Measurements from ENCODE around the gene ZFPM1.

Gene ZFPM1

DNA sequence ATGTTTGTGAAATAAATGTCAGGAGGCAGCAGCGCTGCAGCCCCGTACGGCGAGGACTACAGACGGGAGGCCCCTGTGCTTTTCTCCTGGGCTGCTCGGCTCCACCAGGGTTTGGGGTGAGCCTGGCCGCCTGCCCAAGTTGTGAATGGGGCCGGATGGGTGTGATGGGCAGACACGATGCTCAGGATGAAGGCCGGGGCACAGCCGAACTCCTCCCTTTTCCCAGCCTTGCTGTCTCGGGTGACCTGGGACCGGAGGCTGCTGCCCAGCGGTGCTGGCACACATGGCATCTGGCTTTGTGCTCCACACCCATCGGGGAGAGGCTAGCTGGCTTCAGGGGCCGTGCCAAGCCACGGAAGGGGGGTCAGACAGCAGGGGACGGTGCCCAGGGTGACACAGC is 34.2 kb upstream of the ZFPM1 start:
- DNase-seq = no peak

DNA sequence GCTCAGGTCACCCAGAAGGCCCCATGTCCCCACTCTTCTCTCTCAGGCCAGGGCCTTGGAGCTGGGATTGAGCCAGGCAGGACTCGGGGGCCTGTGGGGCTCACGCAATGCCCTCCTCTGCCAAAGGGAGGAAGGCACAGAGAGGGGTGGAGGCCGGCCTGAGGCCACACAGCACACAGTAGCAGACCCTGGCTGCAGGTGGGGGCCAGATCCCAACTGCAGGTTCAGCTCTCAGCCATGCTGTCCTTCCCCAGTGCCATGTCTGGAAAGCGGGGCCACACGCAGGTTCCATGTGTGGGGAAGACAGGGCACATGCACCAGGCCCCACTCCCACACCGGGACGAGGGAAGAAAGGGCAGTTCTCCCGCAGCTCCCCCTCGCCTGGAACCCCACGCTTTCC is 33.3 kb upstream of the ZFPM1 start:
- DNase-seq = no peak

DNA sequence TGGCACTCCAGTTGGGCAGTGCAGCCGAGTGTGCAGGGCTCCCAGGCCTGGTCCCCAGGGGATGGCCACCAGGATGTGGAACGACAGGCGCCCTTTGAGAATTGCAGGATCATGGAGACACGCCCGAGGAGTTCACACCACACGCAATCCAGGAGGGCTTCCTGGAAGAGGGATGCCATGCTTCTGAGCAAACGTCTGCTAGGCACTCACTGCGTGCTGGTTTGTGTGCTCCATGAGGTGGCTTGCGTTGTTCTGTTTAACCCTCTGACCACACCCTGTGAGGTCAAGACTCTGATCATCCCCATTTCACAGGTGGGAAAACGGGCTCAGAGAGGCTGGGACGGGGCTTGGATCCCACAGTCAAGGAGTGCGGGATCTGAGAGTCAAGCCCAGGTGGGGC is 32.6 kb upstream of the ZFPM1 start:
- no peak for DNase-seq

DNA sequence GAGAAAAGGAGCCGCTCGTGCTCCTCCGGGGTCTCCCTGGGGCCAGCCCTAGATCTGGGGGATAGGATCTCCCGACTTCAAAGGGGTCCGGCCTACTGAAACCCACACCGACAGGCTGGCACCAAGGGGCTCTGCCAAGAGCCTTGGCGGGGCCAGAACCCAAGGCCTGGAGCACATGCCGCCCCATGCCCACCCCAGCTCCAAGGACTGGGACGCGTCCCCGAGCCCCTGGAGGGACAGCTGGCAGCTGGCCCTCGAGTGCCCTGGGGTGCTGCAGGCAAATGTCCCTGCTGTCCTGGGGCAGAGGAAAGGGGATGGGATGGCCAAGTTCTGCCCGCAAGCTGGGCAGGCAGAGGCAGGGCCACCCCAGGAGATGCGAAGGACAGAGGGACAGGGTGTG is 31.8 kb upstream of the ZFPM1 start:
- DNase-seq = no peak

DNA sequence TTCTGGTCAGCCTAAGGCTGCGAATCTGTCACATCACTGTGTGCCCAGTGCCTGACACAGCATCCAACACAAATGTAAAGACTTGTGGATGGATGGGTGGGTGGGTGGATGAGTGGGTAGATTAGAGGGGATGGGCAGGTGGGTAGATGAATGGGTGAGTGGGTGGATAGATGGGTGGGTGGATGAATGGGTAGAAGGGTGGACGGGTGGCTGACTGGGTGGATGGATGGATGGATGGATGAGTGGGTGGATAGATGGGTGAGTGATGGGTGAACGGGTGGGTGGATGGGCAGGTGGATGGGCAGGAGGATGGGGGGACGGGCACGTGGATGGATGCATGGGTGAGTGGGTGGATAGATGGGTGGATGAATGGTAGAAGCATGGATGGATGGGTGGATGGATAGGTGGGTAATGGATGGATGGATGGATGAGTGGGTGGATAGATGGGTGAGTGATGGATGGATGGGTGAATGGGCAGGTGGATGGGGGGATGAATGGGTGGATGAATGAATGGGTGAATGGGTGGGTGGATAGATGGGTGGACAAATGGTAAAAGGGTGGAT is 31.1 kb upstream of the ZFPM1 start:
- no peak for DNase-seq

DNA sequence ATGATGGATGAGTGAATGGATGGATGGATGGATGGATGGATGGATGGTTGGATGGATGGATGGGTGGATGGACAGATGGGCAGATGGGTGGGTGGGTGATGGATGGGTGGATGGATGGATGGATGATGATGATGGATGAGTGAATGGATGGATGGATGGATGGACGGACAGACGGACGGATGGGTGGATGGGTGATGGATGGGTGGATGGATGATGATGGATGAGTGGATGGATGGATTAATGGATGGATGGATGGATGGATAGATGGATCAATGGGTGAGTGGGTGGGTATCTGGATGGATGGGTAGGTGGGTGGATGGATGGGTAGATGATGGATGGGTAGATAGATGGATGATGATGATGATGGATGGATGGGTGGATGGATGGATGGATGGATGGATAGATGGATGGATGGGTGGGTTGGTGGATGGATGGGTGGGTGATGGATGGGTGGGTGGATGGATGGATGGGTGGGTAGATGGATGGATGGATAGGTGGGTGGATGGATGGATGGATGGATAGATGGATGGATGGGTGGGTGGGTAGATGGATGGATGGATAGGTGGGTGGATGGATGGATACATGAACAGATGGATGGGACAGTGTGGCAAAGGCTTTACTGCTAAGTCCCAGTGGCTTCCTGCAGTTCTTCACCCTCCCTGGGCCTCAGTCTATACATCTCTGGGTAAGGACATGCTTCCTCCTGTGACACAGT is 30.2 kb upstream of the ZFPM1 start:
- no peak for DNase-seq

DNA sequence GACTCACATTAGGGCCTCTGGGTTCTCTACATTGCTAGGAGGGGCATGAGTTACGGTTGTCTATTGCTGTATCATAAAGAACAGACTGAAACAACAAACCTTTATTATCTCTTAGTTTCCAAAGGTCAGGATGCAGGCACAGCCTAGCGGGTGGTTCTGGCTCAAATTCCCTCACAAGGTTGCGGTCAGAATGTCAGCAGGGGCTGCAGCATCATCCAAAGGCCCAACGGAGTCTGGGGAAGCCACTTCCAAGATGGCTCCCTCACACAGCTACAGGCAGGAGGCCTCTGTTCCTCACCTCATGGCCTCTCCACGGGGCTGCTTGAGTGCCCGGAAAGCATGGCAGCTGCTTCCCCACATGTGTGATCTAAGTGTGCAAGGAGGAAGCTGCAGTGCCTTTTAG is 29.6 kb upstream of the ZFPM1 start:
- no peak for DNase-seq

DNA sequence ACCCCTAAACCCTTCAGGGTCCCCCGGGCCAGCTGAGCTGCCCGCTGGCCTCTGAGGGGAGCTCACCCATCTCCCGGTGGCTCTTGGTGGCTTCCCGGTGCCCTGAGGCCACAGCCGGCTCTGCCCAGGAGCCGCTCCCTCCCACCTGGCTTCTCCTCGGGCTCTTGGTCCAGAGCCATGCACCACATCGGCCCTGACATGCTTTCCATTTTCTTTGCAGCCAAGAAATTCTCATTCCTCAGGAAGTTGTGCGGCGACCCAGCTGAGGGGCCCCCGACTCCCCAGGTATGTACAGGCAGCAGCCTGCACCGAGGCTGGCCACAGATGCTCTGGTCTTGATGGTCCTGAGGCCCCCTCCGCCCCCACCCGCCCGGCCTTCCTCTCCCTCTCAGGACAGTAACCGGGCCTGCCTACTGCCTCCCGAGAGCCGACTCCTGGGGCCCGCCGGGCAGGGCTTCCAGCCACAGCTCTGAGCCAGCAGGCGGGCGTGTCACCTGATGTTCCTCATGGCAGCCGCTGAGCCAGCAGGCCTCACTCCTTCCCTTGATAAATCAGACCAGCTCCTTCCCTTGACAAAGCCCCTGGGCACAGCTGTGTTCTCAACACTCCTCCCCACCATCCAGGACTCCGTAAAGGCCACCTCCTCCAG is 28.4 kb upstream of the ZFPM1 start:
- no peak for DNase-seq

DNA sequence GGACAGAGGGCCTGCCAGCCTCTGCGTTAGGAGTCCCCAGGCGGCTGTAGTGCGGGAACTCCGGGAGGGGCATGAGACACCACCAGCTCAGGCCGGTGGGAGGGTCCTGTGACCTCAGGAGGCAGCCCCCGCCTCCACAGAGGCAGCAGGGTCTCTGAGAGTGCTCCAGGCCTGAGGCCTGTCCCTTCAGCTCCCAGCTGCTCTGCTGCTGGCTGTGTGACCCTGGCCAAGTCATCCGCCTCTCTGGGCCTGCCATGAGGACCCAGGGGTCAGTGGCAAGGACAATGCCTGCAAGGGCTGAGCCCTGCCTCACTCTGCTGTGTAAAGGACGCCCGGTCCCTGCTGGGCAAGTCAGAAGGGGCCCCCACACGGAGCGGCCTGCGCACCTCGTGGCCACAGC is 27.1 kb upstream of the ZFPM1 start:
- DNase-seq = no peak

DNA sequence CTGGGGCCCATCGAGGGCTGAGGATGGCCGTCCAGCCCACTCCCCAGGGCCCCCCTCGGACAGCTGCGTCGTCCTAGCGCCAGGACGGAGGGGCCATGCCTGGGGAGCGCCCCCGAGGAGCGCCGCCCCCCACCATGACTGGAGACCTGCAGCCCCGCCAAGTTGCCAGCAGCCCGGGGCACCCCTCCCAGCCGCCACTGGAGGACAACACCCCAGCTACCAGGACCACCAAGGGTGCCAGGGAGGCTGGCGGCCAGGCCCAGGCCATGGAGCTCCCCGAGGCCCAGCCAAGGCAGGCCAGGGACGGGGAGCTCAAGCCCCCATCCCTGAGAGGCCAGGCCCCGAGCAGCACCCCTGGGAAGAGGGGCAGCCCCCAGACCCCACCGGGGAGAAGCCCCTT is 25.7 kb upstream of the ZFPM1 start:
- DNase-seq = no peak

DNA sequence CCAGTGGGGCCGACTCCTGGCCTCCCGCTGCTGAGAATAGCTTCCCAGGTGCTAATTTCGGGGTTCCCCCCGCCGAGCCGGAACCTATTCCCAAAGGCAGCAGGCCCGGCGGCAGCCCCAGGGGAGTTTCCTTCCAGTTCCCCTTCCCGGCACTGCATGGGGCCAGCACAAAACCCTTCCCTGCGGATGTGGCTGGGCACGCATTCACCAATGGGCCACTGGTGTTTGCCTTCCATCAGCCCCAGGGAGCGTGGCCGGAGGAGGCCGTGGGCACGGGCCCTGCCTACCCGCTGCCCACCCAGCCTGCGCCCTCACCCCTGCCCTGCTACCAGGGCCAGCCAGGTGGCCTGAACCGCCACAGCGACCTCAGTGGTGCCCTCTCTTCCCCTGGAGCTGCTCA is 24.9 kb upstream of the ZFPM1 start:
- DNase-seq = no peak

DNA sequence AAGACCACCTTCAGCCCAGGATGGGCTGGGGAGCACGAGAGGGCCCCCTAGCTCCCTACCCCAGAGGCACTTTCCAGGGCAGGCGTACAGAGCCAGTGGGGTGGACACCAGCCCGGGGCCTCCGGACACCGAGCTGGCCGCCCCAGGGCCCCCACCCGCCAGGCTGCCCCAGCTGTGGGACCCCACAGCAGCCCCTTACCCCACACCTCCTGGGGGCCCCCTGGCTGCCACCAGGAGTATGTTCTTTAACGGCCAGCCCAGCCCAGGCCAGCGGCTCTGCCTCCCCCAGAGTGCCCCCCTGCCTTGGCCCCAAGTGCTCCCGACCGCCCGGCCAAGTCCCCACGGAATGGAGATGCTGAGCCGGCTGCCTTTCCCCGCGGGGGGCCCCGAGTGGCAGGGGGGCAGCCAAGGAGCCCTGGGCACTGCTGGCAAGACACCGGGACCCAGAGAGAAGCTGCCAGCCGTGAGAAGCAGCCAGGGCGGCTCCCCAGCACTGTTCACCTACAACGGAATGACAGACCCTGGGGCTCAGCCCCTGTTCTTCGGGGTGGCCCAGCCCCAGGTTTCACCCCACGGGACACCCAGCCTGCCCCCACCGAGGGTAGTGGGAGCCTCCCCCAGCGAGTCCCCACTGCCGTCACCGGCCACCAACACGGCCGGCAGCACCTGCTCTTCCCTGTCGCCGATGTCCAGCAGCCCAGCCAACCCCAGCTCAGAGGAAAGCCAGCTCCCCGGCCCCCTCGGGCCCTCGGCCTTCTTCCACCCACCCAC is 24.3 kb upstream of the ZFPM1 start:
- DNase-seq = no peak

DNA sequence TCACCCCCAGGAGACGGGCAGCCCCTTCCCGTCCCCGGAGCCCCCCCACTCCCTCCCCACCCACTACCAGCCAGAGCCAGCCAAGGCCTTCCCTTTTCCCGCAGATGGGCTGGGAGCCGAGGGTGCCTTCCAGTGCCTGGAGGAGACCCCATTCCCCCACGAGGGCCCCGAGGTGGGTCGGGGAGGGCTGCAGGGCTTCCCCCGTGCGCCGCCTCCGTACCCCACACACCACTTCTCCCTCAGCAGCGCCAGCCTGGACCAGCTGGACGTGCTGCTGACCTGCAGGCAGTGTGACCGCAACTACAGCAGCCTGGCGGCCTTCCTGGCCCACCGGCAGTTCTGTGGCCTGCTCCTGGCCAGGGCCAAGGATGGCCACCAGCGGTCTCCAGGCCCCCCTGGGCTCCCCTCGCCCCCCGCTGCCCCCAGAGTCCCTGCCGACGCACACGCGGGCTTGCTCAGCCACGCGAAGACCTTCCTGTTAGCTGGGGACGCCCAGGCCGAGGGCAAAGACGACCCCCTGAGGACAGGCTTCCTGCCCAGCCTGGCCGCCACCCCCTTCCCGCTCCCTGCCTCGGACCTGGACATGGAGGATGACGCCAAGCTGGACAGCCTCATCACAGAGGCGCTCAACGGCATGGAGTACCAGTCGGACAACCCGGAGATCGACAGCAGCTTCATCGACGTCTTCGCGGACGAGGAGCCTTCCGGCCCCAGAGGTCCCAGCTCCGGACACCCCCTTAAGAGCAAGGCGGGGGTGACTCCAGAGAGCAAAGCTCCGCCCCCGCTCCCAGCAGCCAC is 23.5 kb upstream of the ZFPM1 start:
- no peak for DNase-seq

DNA sequence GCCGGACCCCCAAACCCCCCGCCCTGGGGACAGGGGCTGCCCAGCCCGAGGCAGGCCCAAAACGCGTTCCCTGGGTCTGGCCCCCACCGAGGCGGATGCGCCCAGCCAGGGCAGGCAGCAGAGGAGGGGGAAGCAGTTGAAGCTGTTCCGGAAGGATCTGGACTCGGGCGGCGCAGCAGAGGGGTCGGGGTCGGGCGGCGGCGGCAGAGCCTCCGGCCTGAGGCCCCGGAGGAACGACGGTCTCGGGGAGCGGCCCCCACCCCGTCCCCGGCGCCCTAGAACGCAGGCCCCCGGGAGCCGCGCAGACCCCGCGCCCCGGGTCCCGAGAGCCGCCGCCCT is 22.9 kb upstream of the ZFPM1 start:
- peak; percentile 6 for DNase-seq

DNA sequence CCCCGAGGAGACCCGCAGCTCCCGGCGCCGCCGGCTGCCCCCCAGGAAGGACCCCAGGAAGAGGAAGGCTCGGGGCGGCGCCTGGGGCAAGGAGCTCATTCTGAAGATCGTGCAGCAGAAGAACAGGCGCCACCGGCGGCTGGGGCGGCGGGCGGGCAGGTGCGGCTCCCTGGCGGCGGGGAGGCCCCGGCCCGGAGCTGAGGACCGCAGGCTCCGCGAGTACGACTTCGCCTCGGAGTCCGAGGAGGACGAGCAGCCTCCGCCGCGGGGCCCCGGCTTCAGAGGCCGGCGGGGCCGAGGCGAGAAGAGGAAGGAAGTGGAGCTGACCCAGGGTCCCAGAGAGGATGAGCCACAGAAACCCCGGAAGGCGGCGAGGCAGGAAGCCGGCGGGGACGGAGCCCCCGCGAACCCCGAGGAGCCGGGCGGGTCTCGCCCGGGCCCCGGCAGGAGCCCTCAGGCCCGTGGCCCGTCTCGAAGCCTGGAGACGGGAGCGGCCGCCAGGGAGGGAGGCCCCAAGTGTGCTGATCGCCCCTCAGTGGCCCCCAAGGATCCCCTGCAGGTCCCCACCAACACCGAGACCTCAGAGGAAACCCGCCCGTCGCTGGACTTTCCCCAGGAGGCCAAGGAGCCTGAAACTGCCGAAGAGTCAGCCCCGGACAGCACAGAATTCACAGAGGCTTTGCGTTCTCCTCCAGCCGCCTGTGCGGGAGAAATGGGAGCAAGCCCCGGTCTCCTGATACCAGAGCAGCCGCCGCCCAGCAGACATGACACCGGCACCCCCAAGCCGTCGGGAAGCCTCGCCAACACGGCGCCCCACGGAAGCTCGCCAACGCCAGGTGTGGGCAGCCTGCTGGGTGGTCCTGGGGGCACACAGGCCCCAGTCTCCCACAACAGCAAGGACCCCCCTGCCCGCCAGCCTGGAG is 22.3 kb upstream of the ZFPM1 start:
- DNase-seq = peak; percentile 39

DNA sequence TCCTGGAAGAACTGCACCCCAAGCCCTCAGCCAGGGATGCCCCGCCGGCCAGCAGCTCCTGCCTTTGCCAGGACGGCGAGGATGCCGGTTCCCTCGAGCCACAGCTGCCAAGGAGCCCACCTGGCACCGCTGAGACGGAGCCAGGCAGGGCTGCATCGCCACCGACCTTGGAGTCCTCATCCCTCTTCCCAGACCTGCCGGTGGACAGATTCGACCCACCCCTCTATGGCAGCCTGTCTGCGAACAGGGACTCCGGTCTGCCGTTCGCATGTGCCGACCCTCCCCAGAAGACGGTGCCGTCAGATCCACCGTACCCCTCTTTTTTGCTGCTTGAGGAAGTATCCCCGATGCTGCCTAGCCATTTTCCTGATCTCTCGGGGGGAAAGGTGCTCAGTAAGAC is 21.4 kb upstream of the ZFPM1 start:
- no peak for DNase-seq

DNA sequence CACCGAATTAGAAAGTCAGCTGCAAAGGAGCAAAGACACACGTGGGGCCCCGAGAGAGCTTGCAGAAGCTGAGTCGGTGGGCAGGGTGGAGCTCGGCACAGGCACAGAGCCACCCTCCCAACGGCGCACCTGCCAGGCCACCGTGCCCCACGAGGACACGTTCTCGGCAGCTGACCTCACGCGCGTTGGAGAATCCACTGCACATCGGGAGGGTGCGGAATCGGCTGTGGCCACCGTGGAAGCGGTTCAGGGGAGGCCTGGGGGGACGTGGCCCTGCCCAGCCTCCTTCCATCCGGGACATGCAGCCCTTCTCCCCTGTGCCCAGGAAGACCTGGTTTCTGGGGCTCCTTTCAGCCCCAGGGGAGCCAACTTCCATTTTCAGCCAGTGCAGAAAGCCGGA is 20.9 kb upstream of the ZFPM1 start:
- DNase-seq = no peak

DNA sequence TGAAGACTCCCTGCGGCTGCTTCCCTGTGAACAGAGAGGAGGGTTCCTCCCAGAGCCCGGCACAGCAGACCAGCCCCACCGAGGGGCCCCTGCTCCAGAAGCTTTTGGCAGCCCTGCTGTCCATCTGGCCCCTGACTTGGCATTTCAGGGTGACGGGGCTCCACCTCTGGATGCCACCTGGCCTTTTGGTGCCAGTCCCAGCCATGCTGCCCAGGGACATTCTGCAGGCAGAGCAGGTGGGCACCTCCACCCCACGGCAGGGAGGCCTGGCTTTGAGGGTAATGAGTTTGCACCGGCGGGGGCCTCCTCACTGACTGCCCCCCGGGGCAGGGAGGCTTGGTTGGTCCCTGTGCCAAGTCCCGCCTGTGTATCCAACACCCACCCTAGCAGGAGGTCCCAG is 20.3 kb upstream of the ZFPM1 start:
- DNase-seq = no peak

DNA sequence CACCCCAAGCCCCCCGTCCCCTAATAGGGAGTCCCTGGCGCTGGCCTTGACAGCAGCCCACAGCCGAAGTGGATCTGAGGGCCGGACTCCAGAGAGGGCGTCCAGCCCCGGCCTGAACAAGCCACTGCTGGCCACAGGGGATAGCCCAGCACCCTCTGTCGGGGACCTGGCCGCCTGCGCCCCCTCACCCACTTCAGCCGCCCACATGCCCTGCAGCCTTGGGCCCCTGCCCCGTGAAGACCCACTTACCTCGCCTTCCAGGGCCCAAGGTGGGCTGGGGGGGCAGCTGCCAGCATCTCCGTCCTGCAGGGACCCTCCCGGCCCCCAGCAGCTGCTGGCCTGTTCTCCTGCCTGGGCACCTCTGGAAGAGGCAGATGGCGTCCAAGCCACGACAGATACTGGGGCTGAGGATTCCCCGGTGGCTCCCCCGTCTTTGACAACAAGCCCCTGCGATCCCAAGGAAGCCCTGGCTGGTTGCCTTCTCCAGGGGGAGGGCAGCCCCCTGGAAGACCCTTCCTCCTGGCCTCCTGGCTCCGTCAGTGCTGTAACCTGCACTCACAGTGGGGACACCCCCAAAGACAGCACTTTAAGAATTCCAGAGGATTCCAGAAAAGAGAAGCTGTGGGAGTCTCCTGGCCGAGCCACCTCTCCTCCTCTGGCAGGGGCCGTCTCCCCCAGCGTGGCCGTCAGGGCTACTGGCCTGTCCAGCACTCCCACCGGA is 19.3 kb upstream of the ZFPM1 start:
- DNase-seq = no peak

DNA sequence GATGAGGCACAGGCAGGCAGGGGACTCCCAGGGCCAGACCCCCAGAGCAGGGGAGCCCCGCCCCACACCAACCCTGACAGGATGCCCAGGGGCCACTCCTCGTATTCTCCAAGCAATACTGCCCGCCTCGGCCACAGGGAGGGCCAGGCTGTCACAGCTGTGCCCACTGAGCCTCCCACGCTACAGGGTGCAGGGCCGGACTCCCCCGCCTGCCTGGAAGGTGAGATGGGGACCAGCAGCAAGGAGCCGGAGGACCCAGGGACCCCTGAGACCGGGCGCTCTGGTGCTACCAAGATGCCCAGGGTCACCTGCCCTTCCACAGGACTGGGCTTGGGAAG is 18.8 kb upstream of the ZFPM1 start:
- no peak for DNase-seq

DNA sequence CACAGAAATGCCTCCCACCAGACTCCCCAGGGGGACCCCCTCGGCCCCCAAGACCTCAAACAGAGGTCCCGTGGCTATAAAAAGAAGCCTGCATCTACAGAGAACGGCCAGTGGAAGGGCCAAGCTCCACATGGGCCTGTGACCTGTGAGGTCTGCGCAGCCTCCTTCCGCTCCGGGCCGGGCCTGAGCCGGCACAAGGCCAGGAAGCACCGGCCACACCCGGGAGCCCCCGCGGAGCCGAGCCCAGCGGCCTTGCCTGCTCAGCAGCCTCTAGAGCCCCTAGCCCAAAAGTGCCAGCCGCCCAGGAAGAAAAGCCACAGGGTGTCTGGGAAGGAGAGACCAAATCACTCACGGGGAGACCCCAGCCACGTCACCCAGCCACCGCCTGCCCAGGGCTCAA is 18.3 kb upstream of the ZFPM1 start:
- no peak for DNase-seq

Data from activated naive CD4-positive, alpha-beta T cell treated with Interleukin-2 at 50 U/mL for 16 hours (primary cell).